Measurements from ENCODE around the gene AGRN. TPM values are rescaled to one million over a fixed set of nuclear protein-coding genes. Genes with fewer than 3 reads are reported as not detected.

The AGRN gene
- total and polyA plus RNA-seq, 4 donors = 1.8 to 22.4 (median 16.9) TPM

- TF ChIP-seq CTCF (IDR thresholded peaks at IDR 0.05; ENCODE audit: low read depth, low read length, missing input control) (no peak), EGR1 (IDR thresholded peaks at IDR 0.05; ENCODE audit: low read depth in 2 of 2) (no peak), MAX (IDR thresholded peaks at IDR 0.05) (no peak), FOXA1 (IDR thresholded peaks at IDR 0.05) (no peak), TAF1 (conservative IDR thresholded peaks at IDR 0.05) (no peak), RXRA (IDR thresholded peaks at IDR 0.05) (no peak), FOXA2 (IDR thresholded peaks at IDR 0.05) (no peak), HNF4G (IDR thresholded peaks at IDR 0.05) (no peak), HNF4A (conservative IDR thresholded peaks at IDR 0.05) (no peak), ATF3 (IDR thresholded peaks at IDR 0.05) (no peak), NR2F2 (IDR thresholded peaks at IDR 0.05) (no peak), RAD21 (IDR thresholded peaks at IDR 0.05) (no peak)
Measured at GRCh38 chr1:1041092-1041523, 21.2 kb downstream of the AGRN start (continued).

- DNase-seq (ENCODE audit: low spot score) = no peak
- Histone ChIP-seq H3K27me3 (ENCODE audit: control insufficient read depth in 4 of 4, insufficient read depth in 4 of 4, low read length in 3 of 4) (peaks cover 0 to 3% (median 0%) of the 10 kb centered on the region in 4 donors), H3K9me3 (ENCODE audit: control insufficient read depth in 4 of 4, low read length in 3 of 4) (no peaks in the 10 kb centered on the region), H3K36me3 (ENCODE audit: control insufficient read depth in 4 of 4, insufficient read depth in 3 of 4, low read depth in 1 of 4, low read length in 3 of 4) (peaks cover 0 to 19% (median 5%) of the 10 kb centered on the region in 4 donors), H3K4me3 (ENCODE audit: low read depth in 1 of 3, low read length in 3 of 3) (no peak overlapping the region), H3K9ac (ENCODE audit: low read depth in 1 of 2, low read length in 2 of 2) (no peak overlapping the region), H3K27ac (ENCODE audit: low read depth in 1 of 2, low read length in 2 of 2) (no peak overlapping the region), H3K4me1 (ENCODE audit: control insufficient read depth in 4 of 4, insufficient read depth in 4 of 4, low read length in 3 of 4) (peaks cover 8 to 13% (median 10%) of the 10 kb centered on the region in 4 donors)
- TF ChIP-seq HNF4A (conservative IDR thresholded peaks at IDR 0.05) = no peak
- TF ChIP-seq EGR1 (IDR thresholded peaks at IDR 0.05; ENCODE audit: low read depth in 2 of 2) = no peak
- no peak for TF ChIP-seq FOXA2 (IDR thresholded peaks at IDR 0.05)
- TF ChIP-seq RAD21 (IDR thresholded peaks at IDR 0.05) = no peak
- no peak for TF ChIP-seq MAX (IDR thresholded peaks at IDR 0.05)
- TF ChIP-seq TAF1 (conservative IDR thresholded peaks at IDR 0.05) = no peak
- TF ChIP-seq JUND (IDR thresholded peaks at IDR 0.05) = no peak
- TF ChIP-seq SP1 (IDR thresholded peaks at IDR 0.05) = no peak
- WGBS = 93% methylated on average over 25 of the region's 25 CpGs
Measured at GRCh38 chr1:1041873-1042272, 22.0 kb downstream of the AGRN start.

GRCh38 chr1:1042835-1043234 is 22.9 kb downstream of the AGRN start:
- H3K9me3 ChIP-seq (ENCODE audit: control insufficient read depth in 4 of 4, low read length in 3 of 4) = no peaks in the 10 kb centered on the region
- no peak for DNase-seq (ENCODE audit: low spot score)
- H3K27me3 ChIP-seq (ENCODE audit: control insufficient read depth in 4 of 4, insufficient read depth in 4 of 4, low read length in 3 of 4) = peaks cover 0 to 3% (median 0%) of the 10 kb centered on the region in 4 donors
- peaks cover 0 to 24% (median 6%) of the 10 kb centered on the region in 4 donors for H3K36me3 ChIP-seq (ENCODE audit: control insufficient read depth in 4 of 4, insufficient read depth in 3 of 4, low read depth in 1 of 4, low read length in 3 of 4)
- WGBS = 96% methylated on average over 10 of the region's 10 CpGs
- H3K4me1 ChIP-seq (ENCODE audit: control insufficient read depth in 4 of 4, insufficient read depth in 4 of 4, low read length in 3 of 4) = peaks cover 8 to 10% (median 9%) of the 10 kb centered on the region in 4 donors
- H3K9ac ChIP-seq (ENCODE audit: low read depth in 1 of 2, low read length in 2 of 2) = no peak overlapping the region
- H3K4me3 ChIP-seq (ENCODE audit: low read depth in 1 of 3, low read length in 3 of 3) = no peak overlapping the region
- TF ChIP-seq TAF1 (conservative IDR thresholded peaks at IDR 0.05) (no peak), HNF4G (IDR thresholded peaks at IDR 0.05) (no peak), SP1 (IDR thresholded peaks at IDR 0.05) (no peak), FOXA1 (IDR thresholded peaks at IDR 0.05) (no peak), RAD21 (IDR thresholded peaks at IDR 0.05) (no peak), EGR1 (IDR thresholded peaks at IDR 0.05; ENCODE audit: low read depth in 2 of 2) (no peak), GABPA (IDR thresholded peaks at IDR 0.05 in 1 of 2, conservative IDR thresholded peaks at IDR 0.05 in 1 of 2) (no peak), RXRA (IDR thresholded peaks at IDR 0.05) (no peak)
- no peak overlapping the region for H3K27ac ChIP-seq (ENCODE audit: low read depth in 1 of 2, low read length in 2 of 2)
